ENCODE results near the gene ATL2.

The ATL2 gene

GRCh38 chr2:38376346-38377049 is 575 bp downstream of the ATL2 start:
- no peaks in the 10 kb centered on the region for H3K27me3 Mint-ChIP-seq
- H3K4me3 Mint-ChIP-seq, result peak overlapping the region; percentile 97
- DNase-seq (peak; percentile 67), ATAC-seq (peak; percentile 59)
- H3K4me1 Mint-ChIP-seq, result peaks cover 68% of the 10 kb centered on the region
- H3K27ac Mint-ChIP-seq, result peak overlapping the region; percentile 94
- H3K36me3 Mint-ChIP-seq (ENCODE audit: low read depth), result peaks cover 13% of the 10 kb centered on the region
- H3K9me3 Mint-ChIP-seq, result no peaks in the 10 kb centered on the region

DNA sequence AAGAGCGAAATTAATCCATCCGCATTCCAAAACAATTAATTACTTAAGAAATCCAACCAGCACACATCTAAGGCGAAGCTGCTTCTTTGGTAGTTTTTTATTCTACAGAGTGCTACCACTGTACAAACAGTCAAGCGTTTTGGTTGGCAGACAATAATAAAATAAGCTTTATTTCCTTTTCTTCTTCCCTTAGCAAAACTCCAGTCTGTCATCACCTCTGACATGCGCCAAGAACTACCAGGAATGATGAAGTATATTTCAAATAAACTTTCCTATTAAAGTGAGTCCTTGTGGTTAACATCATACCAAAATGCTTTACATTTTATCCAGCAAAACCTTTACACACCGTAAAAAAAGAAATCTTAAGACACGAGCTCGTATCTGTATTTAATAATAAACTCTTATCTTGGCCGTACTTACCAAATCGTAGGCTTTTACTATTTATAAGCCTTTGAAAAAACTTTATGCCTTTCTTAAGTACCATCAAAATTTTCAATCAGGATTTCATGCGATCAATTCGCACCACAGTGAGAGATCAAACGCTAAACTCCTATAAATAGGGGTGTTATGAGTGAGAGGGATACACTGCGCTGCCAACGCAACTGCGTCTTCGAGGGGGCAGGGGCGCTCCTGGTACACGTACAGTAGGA is 1.3 kb downstream of the ATL2 start:
- H3K27ac Mint-ChIP-seq, result peak overlapping the region; percentile 94
- no peaks in the 10 kb centered on the region for H3K27me3 Mint-ChIP-seq
- H3K36me3 Mint-ChIP-seq (ENCODE audit: low read depth), result peaks cover 13% of the 10 kb centered on the region
- ATAC-seq, result no peak
- DNase-seq, result peak; percentile 54
- H3K9me3 Mint-ChIP-seq, result no peaks in the 10 kb centered on the region
- peak overlapping the region; percentile 97 for H3K4me3 Mint-ChIP-seq
- H3K4me1 Mint-ChIP-seq, result peaks cover 68% of the 10 kb centered on the region

DNA sequence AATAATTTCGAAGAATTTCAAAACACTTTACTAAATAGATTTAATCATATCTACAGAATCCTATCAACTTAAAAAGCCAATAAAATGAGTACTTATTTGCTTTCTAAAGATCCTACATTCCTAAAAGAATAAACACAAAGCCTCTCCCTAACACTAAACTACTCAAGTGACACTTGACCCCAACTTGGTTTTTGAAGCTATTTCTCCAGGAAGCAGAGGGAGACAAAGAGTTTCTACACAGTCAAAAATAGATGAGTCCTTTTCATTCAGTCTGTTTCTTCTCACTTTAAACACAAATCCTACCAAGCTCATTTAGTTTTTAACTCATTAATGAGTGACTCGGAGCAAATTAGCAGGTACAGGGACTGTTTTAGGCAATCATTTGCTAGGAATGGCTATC is 2.1 kb downstream of the ATL2 start:
- no peak for ATAC-seq
- DNase-seq, result no peak
- Mint-ChIP-seq H3K9me3 (no peaks in the 10 kb centered on the region), H3K27me3 (no peaks in the 10 kb centered on the region), H3K36me3 (ENCODE audit: low read depth) (peaks cover 13% of the 10 kb centered on the region), H3K4me3 (peak overlapping the region; percentile 97), H3K4me1 (peaks cover 62% of the 10 kb centered on the region), H3K27ac (no peak overlapping the region)

DNA sequence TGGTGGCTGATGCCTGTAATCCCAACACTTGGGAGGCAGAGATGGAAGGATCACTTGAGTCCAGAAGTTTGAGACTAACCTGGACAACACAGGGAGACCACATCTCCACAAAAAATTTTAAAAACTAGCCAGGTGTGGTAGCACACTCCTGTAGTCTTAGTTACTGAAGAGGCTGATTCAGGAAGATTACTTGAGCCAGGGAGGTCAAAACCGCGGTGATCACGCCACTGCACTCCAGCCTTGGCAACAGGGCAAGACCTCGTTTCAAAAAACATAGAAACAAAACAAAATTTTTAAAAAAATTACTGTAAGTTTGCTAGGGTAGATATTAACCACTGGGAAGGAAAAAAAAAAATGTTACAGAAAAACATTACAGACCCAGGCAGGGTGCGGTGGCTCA is 5.8 kb downstream of the ATL2 start:
- no peaks in the 10 kb centered on the region for H3K9me3 Mint-ChIP-seq
- no peaks in the 10 kb centered on the region for H3K27me3 Mint-ChIP-seq
- no peak overlapping the region for H3K4me3 Mint-ChIP-seq
- DNase-seq (no peak), ATAC-seq (no peak)
- H3K4me1 Mint-ChIP-seq, result peaks cover 54% of the 10 kb centered on the region
- no peak overlapping the region for H3K27ac Mint-ChIP-seq
- peaks cover 14% of the 10 kb centered on the region for H3K36me3 Mint-ChIP-seq (ENCODE audit: low read depth)

DNA sequence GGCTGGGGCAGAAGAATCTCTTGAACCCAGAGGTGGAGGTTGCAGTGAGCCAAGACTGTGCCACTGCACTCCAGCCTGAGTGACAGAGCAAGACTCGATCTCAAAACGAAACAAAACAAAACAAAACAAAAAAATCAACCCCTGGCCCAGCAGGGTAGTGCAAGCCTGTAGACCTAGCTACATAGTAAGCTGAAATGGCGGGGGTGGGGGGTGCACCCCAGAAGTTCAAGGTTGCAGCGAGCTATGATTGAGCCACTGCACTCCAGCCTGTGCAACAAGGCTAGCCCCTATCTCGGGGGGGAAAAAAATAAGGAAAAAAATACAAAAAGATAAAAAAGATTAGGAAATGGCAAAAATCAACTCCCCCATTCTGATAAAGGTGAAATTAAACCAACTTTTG is 6.4 kb downstream of the ATL2 start:
- no peak for DNase-seq
- ATAC-seq, result no peak
- Mint-ChIP-seq H3K27me3 (no peaks in the 10 kb centered on the region), H3K9me3 (no peaks in the 10 kb centered on the region), H3K27ac (no peak overlapping the region), H3K4me3 (no peak overlapping the region), H3K4me1 (peaks cover 54% of the 10 kb centered on the region), H3K36me3 (ENCODE audit: low read depth) (peaks cover 11% of the 10 kb centered on the region)

GRCh38 chr2:38362232-38362631 is 14.8 kb downstream of the ATL2 start:
- H3K4me1 Mint-ChIP-seq, result peaks cover 30% of the 10 kb centered on the region
- H3K9me3 Mint-ChIP-seq, result no peaks in the 10 kb centered on the region
- H3K27me3 Mint-ChIP-seq, result no peaks in the 10 kb centered on the region
- no peak for ATAC-seq
- peaks cover 7% of the 10 kb centered on the region for H3K36me3 Mint-ChIP-seq (ENCODE audit: low read depth)
- H3K4me3 Mint-ChIP-seq, result no peak overlapping the region
- H3K27ac Mint-ChIP-seq, result no peak overlapping the region
- no peak for DNase-seq

DNA sequence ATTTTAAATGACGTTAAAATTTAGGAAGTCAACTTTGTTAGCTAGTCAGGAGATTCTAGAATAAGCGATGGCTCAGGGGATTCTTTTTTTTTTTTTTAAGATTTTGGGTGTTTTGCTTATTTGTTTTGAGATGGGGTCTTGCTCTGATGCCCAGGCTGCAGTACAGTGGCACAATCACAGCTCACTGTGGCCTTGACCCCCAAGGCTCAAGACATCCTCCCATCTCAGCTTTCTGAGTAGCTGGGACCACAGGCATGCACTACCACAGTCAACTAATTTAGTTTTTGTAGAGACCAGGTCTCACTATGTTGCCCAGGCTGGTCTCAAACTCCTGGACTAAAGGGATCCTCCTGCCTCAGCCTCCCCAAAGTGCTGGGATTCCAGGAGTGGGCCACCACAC is 16.9 kb downstream of the ATL2 start:
- no peak overlapping the region for H3K27ac Mint-ChIP-seq
- peaks cover 14% of the 10 kb centered on the region for H3K4me1 Mint-ChIP-seq
- H3K9me3 Mint-ChIP-seq, result no peaks in the 10 kb centered on the region
- ATAC-seq, result no peak
- DNase-seq, result no peak
- no peaks in the 10 kb centered on the region for H3K27me3 Mint-ChIP-seq
- H3K4me3 Mint-ChIP-seq, result no peak overlapping the region
- H3K36me3 Mint-ChIP-seq (ENCODE audit: low read depth), result peaks cover 8% of the 10 kb centered on the region

DNA sequence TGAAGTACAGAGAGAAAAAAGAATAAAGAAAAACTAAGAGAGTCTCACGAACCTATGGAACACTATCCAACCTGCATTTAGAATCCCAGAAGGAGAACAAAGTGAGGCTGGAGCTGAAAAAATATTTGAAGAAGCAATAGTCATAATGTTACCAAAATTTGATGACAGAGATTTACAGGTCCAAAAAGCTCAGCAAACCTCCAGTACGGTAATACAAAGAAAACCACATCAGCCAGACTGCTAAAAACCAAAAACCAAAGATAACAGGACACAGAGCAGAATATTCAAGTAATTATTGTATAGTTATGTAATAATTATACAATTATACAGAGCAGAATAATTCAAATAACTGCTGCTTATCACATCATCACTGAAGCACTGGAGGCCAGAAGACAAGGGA is 23.7 kb downstream of the ATL2 start:
- Mint-ChIP-seq H3K9me3 (no peaks in the 10 kb centered on the region), H3K36me3 (ENCODE audit: low read depth) (peaks cover 32% of the 10 kb centered on the region), H3K27me3 (no peaks in the 10 kb centered on the region), H3K4me1 (peaks cover 13% of the 10 kb centered on the region), H3K4me3 (no peak overlapping the region), H3K27ac (no peak overlapping the region)
- ATAC-seq (no peak), DNase-seq (no peak)

- DNase-seq (no peak), ATAC-seq (no peak)
- no peaks in the 10 kb centered on the region for H3K9me3 Mint-ChIP-seq
- H3K27ac Mint-ChIP-seq, result no peak overlapping the region
- H3K4me1 Mint-ChIP-seq, result peaks cover 13% of the 10 kb centered on the region
- peaks cover 32% of the 10 kb centered on the region for H3K36me3 Mint-ChIP-seq (ENCODE audit: low read depth)
- H3K27me3 Mint-ChIP-seq, result no peaks in the 10 kb centered on the region
- no peak overlapping the region for H3K4me3 Mint-ChIP-seq
These were observed 24.7 kb downstream of the ATL2 start for GRCh38 chr2:38352336-38352735.

GRCh38 chr2:38345323-38346038 is 31.6 kb downstream of the ATL2 start:
- Mint-ChIP-seq H3K9me3 (peaks cover 9% of the 10 kb centered on the region), H3K4me3 (no peak overlapping the region)

GRCh38 chr2:38344813-38345212 is 32.3 kb downstream of the ATL2 start:
- Mint-ChIP-seq H3K36me3 (ENCODE audit: low read depth) (peaks cover 40% of the 10 kb centered on the region), H3K27me3 (no peaks in the 10 kb centered on the region), H3K4me3 (no peak overlapping the region), H3K27ac (no peak overlapping the region), H3K9me3 (peaks cover 9% of the 10 kb centered on the region), H3K4me1 (peaks cover 2% of the 10 kb centered on the region)
- ATAC-seq (no peak), DNase-seq (no peak)

More at GRCh38 chr2:38345323-38346038, 31.6 kb downstream of the ATL2 start:
- DNase-seq (no peak), ATAC-seq (no peak)
- peaks cover 44% of the 10 kb centered on the region for H3K36me3 Mint-ChIP-seq (ENCODE audit: low read depth)
- H3K27me3 Mint-ChIP-seq, result no peaks in the 10 kb centered on the region
- no peak overlapping the region for H3K27ac Mint-ChIP-seq
- H3K4me1 Mint-ChIP-seq, result peaks cover 2% of the 10 kb centered on the region

- Mint-ChIP-seq H3K9me3 (peaks cover 9% of the 10 kb centered on the region), H3K36me3 (ENCODE audit: low read depth) (peaks cover 43% of the 10 kb centered on the region), H3K4me3 (no peak overlapping the region), H3K4me1 (peaks cover 2% of the 10 kb centered on the region), H3K27ac (no peak overlapping the region), H3K27me3 (no peaks in the 10 kb centered on the region)
- DNase-seq, result no peak
- ATAC-seq, result no peak
These were observed 33.9 kb downstream of the ATL2 start for GRCh38 chr2:38343212-38343611.

DNA sequence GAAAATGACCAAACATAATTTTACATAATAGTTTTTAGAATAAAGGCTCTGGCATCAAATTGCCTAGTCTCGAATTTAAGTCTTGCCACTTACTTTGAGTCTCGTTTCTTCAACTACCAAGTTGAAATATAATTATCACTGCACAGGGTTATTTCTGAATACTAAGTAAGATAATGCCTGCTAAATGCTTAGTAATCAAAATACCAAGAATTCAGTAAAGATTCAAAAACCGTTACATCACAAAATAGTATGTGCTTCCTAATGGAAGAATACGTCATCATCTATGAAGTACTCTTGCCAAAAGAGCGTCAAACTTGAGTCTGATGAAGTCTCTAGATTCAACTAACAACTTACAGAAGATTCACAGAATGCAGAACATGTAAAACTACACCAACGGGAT is 40.5 kb downstream of the ATL2 start:
- DNase-seq (no peak), ATAC-seq (no peak)
- H3K27ac Mint-ChIP-seq, result no peak overlapping the region
- H3K9me3 Mint-ChIP-seq, result no peaks in the 10 kb centered on the region
- peaks cover 2% of the 10 kb centered on the region for H3K4me1 Mint-ChIP-seq
- no peaks in the 10 kb centered on the region for H3K27me3 Mint-ChIP-seq
- H3K36me3 Mint-ChIP-seq (ENCODE audit: low read depth), result peaks cover 42% of the 10 kb centered on the region
- H3K4me3 Mint-ChIP-seq, result no peak overlapping the region

DNA sequence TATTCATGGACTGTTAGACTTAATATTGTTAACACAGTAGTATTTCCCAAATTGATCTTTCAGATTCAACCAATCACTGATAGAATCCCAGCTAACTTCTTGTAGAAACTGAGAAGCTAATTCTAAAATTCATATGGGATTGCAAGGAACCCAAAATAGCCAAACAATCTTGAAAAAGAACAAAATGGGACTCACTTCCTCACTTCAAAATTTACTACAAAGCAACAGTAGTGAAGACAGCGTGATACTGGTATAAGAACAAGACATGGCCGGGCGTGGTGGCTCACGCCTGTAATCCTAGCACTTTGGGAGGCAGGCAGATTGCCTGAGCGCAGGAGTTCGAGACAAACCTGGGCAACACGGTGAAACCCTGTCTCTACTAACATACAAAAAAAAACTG is 46.3 kb downstream of the ATL2 start:
- H3K4me3 Mint-ChIP-seq, result no peak overlapping the region
- H3K36me3 Mint-ChIP-seq (ENCODE audit: low read depth), result peaks cover 51% of the 10 kb centered on the region
- no peak overlapping the region for H3K27ac Mint-ChIP-seq
- H3K4me1 Mint-ChIP-seq, result peaks cover 13% of the 10 kb centered on the region
- DNase-seq (no peak), ATAC-seq (no peak)
- H3K27me3 Mint-ChIP-seq, result no peaks in the 10 kb centered on the region
- peaks cover 12% of the 10 kb centered on the region for H3K9me3 Mint-ChIP-seq

DNA sequence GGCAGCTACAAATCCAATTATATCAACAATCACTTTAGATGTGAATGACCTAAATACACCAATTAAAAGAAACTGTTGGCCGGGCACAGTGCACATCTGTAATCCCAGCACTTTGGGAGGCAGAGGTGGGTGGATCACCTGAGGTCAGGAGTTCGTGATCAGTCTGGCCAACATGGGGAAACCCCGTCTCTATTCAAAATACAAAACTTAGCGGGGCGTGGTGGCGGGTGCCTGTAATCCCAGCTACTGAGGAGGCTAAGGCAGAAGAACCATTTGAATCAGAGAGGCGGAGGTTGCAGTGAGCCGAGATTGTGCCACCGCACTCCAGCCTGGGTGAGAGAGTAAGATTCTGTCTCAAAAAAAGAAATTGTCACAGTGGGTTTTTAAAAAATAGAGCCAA is 49.5 kb downstream of the ATL2 start:
- H3K27ac Mint-ChIP-seq, result no peak overlapping the region
- peaks cover 21% of the 10 kb centered on the region for H3K4me1 Mint-ChIP-seq
- no peak overlapping the region for H3K4me3 Mint-ChIP-seq
- DNase-seq, result no peak
- H3K36me3 Mint-ChIP-seq (ENCODE audit: low read depth), result peaks cover 58% of the 10 kb centered on the region
- peaks cover 12% of the 10 kb centered on the region for H3K9me3 Mint-ChIP-seq
- no peaks in the 10 kb centered on the region for H3K27me3 Mint-ChIP-seq
- no peak for ATAC-seq
